SK-N-SH treated with all-trans-retinoic acid at 6 μM for 48 hours (cell line): ENCODE results near the gene FAM13B.
"Not testable (repeated sequence)": the region's sequence is repeated elsewhere in the genome, so short reads cannot be mapped to it uniquely, and the experiment has no call there.

Experiments used
- ATAC-seq: fragments of 200-7000 bp; cut with Tn5 transposase; 3 replicates; pipeline ENCODE4 v1.9.1; 2020; ENCODE audit warnings: mild to moderate bottlenecking, moderate library complexity
- ARNTL ChIP-seq: fragments of 450-650 bp; formaldehyde crosslinking; IDR thresholded peaks from 2 replicates; pipeline ENCODE4 v1.5.0; 2020; ENCODE audit warnings: low read depth, mild to moderate bottlenecking, moderate library complexity, borderline replicate concordance
- BACH2 ChIP-seq: fragments of 250-450 bp; sonication (Bioruptor Pico); IDR thresholded peaks from 2 replicates; pipeline ENCODE4 v1.9.0; 2021; ENCODE audit warnings: mild to moderate bottlenecking, borderline replicate concordance
- CREB5 ChIP-seq: fragments of 250-450 bp; sonication (Bioruptor Pico); IDR thresholded peaks from 2 replicates; pipeline ENCODE4 v1.5.1; 2020; ENCODE audit warnings: low read depth, mild to moderate bottlenecking, moderate library complexity
- CSDC2 ChIP-seq: fragments of 250-450 bp; sonication (Bioruptor Pico); IDR thresholded peaks from 2 replicates; pipeline ENCODE4 v1.5.0; 2020; ENCODE audit warnings: mild to moderate bottlenecking, moderate library complexity
- CSRNP3 ChIP-seq: fragments of 250-450 bp; sonication (Bioruptor Pico); IDR thresholded peaks from 2 replicates; pipeline ENCODE4 v1.5.1; 2021; ENCODE audit warnings: mild to moderate bottlenecking, moderate library complexity
- ESRRG ChIP-seq: fragments of 250-450 bp; sonication (Bioruptor Pico); IDR thresholded peaks from 2 replicates; pipeline ENCODE4 v1.6.1; 2021; ENCODE audit warnings: mild to moderate bottlenecking
- ISL1 ChIP-seq: fragments of 250-450 bp; sonication (Bioruptor Pico); IDR thresholded peaks from 2 replicates; pipeline ENCODE4 v2.1.2; 2022; ENCODE audit warnings: mild to moderate bottlenecking, moderate library complexity
- OSR1 ChIP-seq: fragments of 250-450 bp; sonication (Bioruptor Pico); IDR thresholded peaks from 2 replicates; pipeline ENCODE4 v1.8.0; 2022; ENCODE audit warnings: moderate library complexity, mild to moderate bottlenecking, inconsistent platforms
- PATZ1 ChIP-seq: fragments of 250-450 bp; sonication (Bioruptor Pico); IDR thresholded peaks from 2 replicates; pipeline ENCODE4 v1.8.0; 2020; ENCODE audit warnings: mild to moderate bottlenecking, moderate library complexity, borderline replicate concordance
- RARB ChIP-seq: fragments of 250-450 bp; sonication (Bioruptor Pico); IDR thresholded peaks from 2 replicates; pipeline ENCODE4 v1.8.0; 2021; ENCODE audit warnings: mild to moderate bottlenecking, moderate library complexity
- SNAI2 ChIP-seq: fragments of 250-450 bp; sonication (Bioruptor Pico); IDR thresholded peaks from 2 replicates; pipeline ENCODE4 v1.5.0; 2020; ENCODE audit warnings: mild to moderate bottlenecking, moderate library complexity
- TCF4 ChIP-seq: fragments of 250-450 bp; sonication (Bioruptor Pico); IDR thresholded peaks from 2 replicates; pipeline ENCODE4 v1.8.0; 2021; ENCODE audit warnings: mild to moderate bottlenecking, moderate library complexity, borderline replicate concordance
- TOX ChIP-seq: fragments of 250-450 bp; sonication (Bioruptor Pico); IDR thresholded peaks from 2 replicates; pipeline ENCODE4 v1.8.0; 2021; ENCODE audit warnings: mild to moderate bottlenecking, moderate library complexity, borderline replicate concordance
- TSHZ2 ChIP-seq: fragments of 250-450 bp; sonication (Bioruptor Pico); IDR thresholded peaks from 2 replicates; pipeline ENCODE4 v1.5.0; 2020; ENCODE audit warnings: mild to moderate bottlenecking, moderate library complexity
- ZC3H10 ChIP-seq: fragments of 250-450 bp; sonication (Bioruptor Pico); IDR thresholded peaks from 2 replicates; pipeline ENCODE4 v1.5.1; 2021; ENCODE audit warnings: mild to moderate bottlenecking, moderate library complexity
- ZFP30 ChIP-seq: fragments of 450-650 bp; formaldehyde crosslinking; IDR thresholded peaks from 2 replicates; pipeline ENCODE4 v1.5.0; 2022; ENCODE audit warnings: mild to moderate bottlenecking, moderate library complexity
- ZNF565 ChIP-seq: fragments of 450-650 bp; formaldehyde crosslinking; conservative IDR thresholded peaks from 2 replicates; pipeline ENCODE4 v1.5.0; 2020; ENCODE audit warnings: low read depth, mild to moderate bottlenecking, moderate library complexity
- ZNF70 ChIP-seq: fragments of 450-650 bp; formaldehyde crosslinking; IDR thresholded peaks from 2 replicates; pipeline ENCODE4 v1.5.0; 2020; ENCODE audit warnings: mild to moderate bottlenecking, moderate library complexity
- ZNF8 ChIP-seq: fragments of 450-650 bp; formaldehyde crosslinking; IDR thresholded peaks from 2 replicates; pipeline ENCODE4 v1.5.0; 2020; ENCODE audit warnings: mild to moderate bottlenecking, moderate library complexity
- TF ChIP-seq, protein P1 (sequence below): fragments of 250-450 bp; sonication (Bioruptor Pico); IDR thresholded peaks from 2 replicates; pipeline ENCODE4 v1.8.0; 2021; ENCODE audit warnings: low read depth, mild to moderate bottlenecking, moderate library complexity, borderline replicate concordance

Gene FAM13B

GRCh38 chr5:137960141-137960540 is 72.7 kb downstream of the FAM13B start (continued):
- TF ChIP-seq BACH2 (CRISPR knock-in tag) = no peak
- TF ChIP-seq TCF4 (CRISPR knock-in tag) = no peak
- no peak for TF ChIP-seq ZNF565 (CRISPR knock-in tag)
- TF ChIP-seq ZNF70 (CRISPR knock-in tag) = no peak
- TF ChIP-seq PATZ1 = no peak
- no peak for TF ChIP-seq ZNF8 (CRISPR knock-in tag)
- TF ChIP-seq TOX (CRISPR knock-in tag) = no peak

DNA sequence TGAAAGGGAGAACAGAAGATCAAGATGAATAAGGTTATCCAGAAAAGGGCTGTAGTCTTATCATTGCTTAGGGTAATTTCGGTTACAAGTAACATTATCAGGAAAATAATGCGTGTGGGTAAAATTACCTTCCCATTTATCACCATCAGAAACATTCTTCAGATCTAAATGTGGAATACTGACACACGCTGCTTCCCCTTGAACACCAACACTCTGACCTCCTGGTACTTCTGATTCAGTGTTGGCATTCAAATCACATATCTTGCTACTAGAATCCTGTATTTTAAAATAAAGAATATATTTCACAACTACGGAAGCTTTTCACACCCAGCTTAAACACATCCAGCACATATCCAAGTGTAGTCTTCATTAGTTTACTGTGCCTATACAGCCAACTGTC is 73.4 kb downstream of the FAM13B start:
- no peak for ATAC-seq
- no peak for TF ChIP-seq ZC3H10 (CRISPR knock-in tag)

GRCh38 chr5:137957948-137958347 is 74.9 kb downstream of the FAM13B start:
- TF ChIP-seq TCF4 (CRISPR knock-in tag) (0 out of 2 replicates have a peak, but pooled peaks have one; percentile 20), SNAI2 (CRISPR knock-in tag) (no peak), ISL1 (CRISPR knock-in tag) (peak; percentile 27; the same call in 1 of the 2 replicates)

GRCh38 chr5:137954131-137954879 is 78.6 kb downstream of the FAM13B start:
- ATAC-seq = peak; percentile 92
- TF ChIP-seq TCF4 (CRISPR knock-in tag) (peak; percentile 43), ZC3H10 (CRISPR knock-in tag) (0 out of 2 replicates have a peak, but pooled peaks have one; percentile 18), ARNTL (CRISPR knock-in tag) (no peak), ISL1 (CRISPR knock-in tag) (peak; percentile 96), RARB (no peak), TOX (CRISPR knock-in tag) (peak; percentile 58; the same call in 1 of the 2 replicates)
- TF ChIP-seq, all 23 proteins: peak for 4

More at GRCh38 chr5:137957948-137958347, 74.9 kb downstream of the FAM13B start:
- ATAC-seq = peak; percentile 27

- ATAC-seq = no peak
- no peak for TF ChIP-seq ZC3H10 (CRISPR knock-in tag)
Observed at GRCh38 chr5:137945825-137946224, 87.1 kb downstream of the FAM13B start.

GRCh38 chr5:137944280-137944679 is 88.6 kb downstream of the FAM13B start:
- TF ChIP-seq ZNF8 (CRISPR knock-in tag) = peak; percentile 81
- not testable (repeated sequence) for ATAC-seq

- TF ChIP-seq OSR1 (CRISPR knock-in tag) (no peak), CREB5 (CRISPR knock-in tag) (no peak), ZNF70 (CRISPR knock-in tag) (no peak), ESRRG (no peak), ZFP30 (CRISPR knock-in tag) (no peak), TSHZ2 (CRISPR knock-in tag) (no peak), CSDC2 (CRISPR knock-in tag) (no peak), ZNF565 (CRISPR knock-in tag) (no peak), TCF4 (CRISPR knock-in tag) (no peak), ARNTL (CRISPR knock-in tag) (no peak), CSRNP3 (CRISPR knock-in tag) (no peak)
- TF ChIP-seq, protein P1, sequence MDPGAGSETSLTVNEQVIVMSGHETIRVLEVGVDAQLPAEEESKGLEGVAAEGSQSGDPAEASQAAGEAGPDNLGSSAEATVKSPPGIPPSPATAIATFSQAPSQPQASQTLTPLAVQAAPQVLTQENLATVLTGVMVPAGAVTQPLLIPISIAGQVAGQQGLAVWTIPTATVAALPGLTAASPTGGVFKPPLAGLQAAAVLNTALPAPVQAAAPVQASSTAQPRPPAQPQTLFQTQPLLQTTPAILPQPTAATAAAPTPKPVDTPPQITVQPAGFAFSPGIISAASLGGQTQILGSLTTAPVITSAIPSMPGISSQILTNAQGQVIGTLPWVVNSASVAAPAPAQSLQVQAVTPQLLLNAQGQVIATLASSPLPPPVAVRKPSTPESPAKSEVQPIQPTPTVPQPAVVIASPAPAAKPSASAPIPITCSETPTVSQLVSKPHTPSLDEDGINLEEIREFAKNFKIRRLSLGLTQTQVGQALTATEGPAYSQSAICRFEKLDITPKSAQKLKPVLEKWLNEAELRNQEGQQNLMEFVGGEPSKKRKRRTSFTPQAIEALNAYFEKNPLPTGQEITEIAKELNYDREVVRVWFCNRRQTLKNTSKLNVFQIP (CRISPR knock-in tag) = no peak
- no peak for ATAC-seq
Observed at GRCh38 chr5:137939331-137939730, 93.5 kb downstream of the FAM13B start.
